HepG2 (cell line): ENCODE data around the gene CLEC16A. TPM values are rescaled to one million over a fixed set of nuclear protein-coding genes. Genes with fewer than 3 reads are reported as not detected.

Experiments
- CAMTA2 ChIP-seq: sonication (generic); formaldehyde crosslinking; IDR thresholded peaks from 2 replicates; pipeline ENCODE4 v1.4.0; 2020; ENCODE audit warnings: mild to moderate bottlenecking, missing genetic modification reagents, borderline replicate concordance
- CHCHD3 ChIP-seq: sonication (generic); formaldehyde crosslinking; IDR thresholded peaks from 2 replicates; pipeline ENCODE4 v1.8.0; 2022; ENCODE audit warnings: mild to moderate bottlenecking, missing genetic modification reagents, moderate library complexity
- ELF1 ChIP-seq: sonication (generic); formaldehyde crosslinking; IDR thresholded peaks from 2 replicates; pipeline ENCODE4 v1.4.0; 2020; ENCODE audit warnings: missing genetic modification reagents
- GPN1 ChIP-seq: sonication (generic); formaldehyde crosslinking; IDR thresholded peaks from 2 replicates; pipeline ENCODE4 v1.5.1; 2020; ENCODE audit warnings: missing genetic modification reagents, borderline replicate concordance
- GTF3A ChIP-seq: sonication (generic); formaldehyde crosslinking; conservative IDR thresholded peaks from 2 replicates; pipeline ENCODE4 v1.4.0; 2020; ENCODE audit warnings: mild to moderate bottlenecking, missing genetic modification reagents
- HES4 ChIP-seq: sonication (generic); formaldehyde crosslinking; IDR thresholded peaks from 2 replicates; pipeline ENCODE4 v1.9.0; 2021; ENCODE audit warnings: mild to moderate bottlenecking, missing genetic modification reagents, borderline replicate concordance
- HNF4A ChIP-seq: sonication (generic); formaldehyde crosslinking; IDR thresholded peaks from 2 replicates; pipeline ENCODE4 v1.4.0; 2020; ENCODE audit warnings: missing genetic modification reagents
- HOXA5 ChIP-seq: sonication (generic); formaldehyde crosslinking; IDR thresholded peaks from 2 replicates; pipeline ENCODE4 v1.4.0; 2020; ENCODE audit warnings: missing genetic modification reagents
- MED1 ChIP-seq: sonication (generic); formaldehyde crosslinking; IDR thresholded peaks from 2 replicates; pipeline ENCODE4 v1.4.0; 2020; ENCODE audit warnings: missing genetic modification reagents
- PAF1 ChIP-seq: IDR thresholded peaks from 2 replicates; pipeline ENCODE4 v1.6.1; 2016; ENCODE audit warnings: missing genetic modification reagents, missing compliant biosample characterization
- RBM39 ChIP-seq: fragments of 200-400 bp; formaldehyde crosslinking; IDR thresholded peaks from one replicate; pipeline ENCODE4 v1.6.1; 2018; ENCODE audit warnings: antibody characterized with exemption, mild to moderate bottlenecking, low read depth, low read length; ENCODE audit not compliant: poor library complexity, severe bottlenecking
- SMAD1 ChIP-seq: sonication (generic); formaldehyde crosslinking; IDR thresholded peaks from 2 replicates; pipeline ENCODE4 v1.4.0; 2020; ENCODE audit warnings: missing genetic modification reagents, low read depth, mild to moderate bottlenecking, borderline replicate concordance
- SNAI1 ChIP-seq: sonication (generic); formaldehyde crosslinking; IDR thresholded peaks from 2 replicates; pipeline ENCODE4 v1.5.0; 2020; ENCODE audit warnings: mild to moderate bottlenecking, missing genetic modification reagents, borderline replicate concordance
- SP4 ChIP-seq: sonication (generic); formaldehyde crosslinking; IDR thresholded peaks from 2 replicates; pipeline ENCODE4 v1.8.1; 2023; ENCODE audit warnings: mild to moderate bottlenecking, missing genetic modification reagents
- ZFP41 ChIP-seq: sonication (generic); formaldehyde crosslinking; IDR thresholded peaks from 2 replicates; pipeline ENCODE4 v1.4.0; 2020; ENCODE audit warnings: mild to moderate bottlenecking, missing genetic modification reagents, borderline replicate concordance
- ZNF232 ChIP-seq: sonication (generic); formaldehyde crosslinking; IDR thresholded peaks from 2 replicates; pipeline ENCODE4 v1.4.0; 2020; ENCODE audit warnings: missing genetic modification reagents, borderline replicate concordance
- ZNF775 ChIP-seq: sonication (generic); formaldehyde crosslinking; IDR thresholded peaks from 2 replicates; pipeline ENCODE4 v1.4.0; 2020; ENCODE audit warnings: missing genetic modification reagents, mild to moderate bottlenecking, moderate library complexity, borderline replicate concordance
- polyA plus RNA-seq, 8 experiments: library from polyadenylated mRNA; depleted of rRNA in 3 of 8; stranded (reverse) in 7 of 8; unstranded in 1 of 8; fragments of >200 nt; fragmentation: Illumina TruSeq in 4 of 8; extraction: Trizol in 4 of 8; gene quantifications; 2 replicates each; pipeline versions ENCODE4 v1.2.1 to v1.2.3, GENCODE V29; 2011 to 2016; ENCODE audit warnings: low read depth in 4 of 8, missing spikeins in 1 of 8, mixed read lengths in 1 of 8; ENCODE audit not compliant: insufficient read depth in 1 of 8
- total RNA-seq, 5 experiments: library from RNA; depleted of rRNA; stranded (reverse); fragments of >200 nt; fragmentation: Illumina TruSeq; extraction: Trizol; gene quantifications; 2 replicates each; pipeline ENCODE4 v1.2.3, GENCODE V29; 2016; ENCODE audit warnings: low read depth in 1 of 5
- TF ChIP-seq, protein P1 (sequence below): sonication (generic); formaldehyde crosslinking; IDR thresholded peaks from 2 replicates; pipeline ENCODE4 v1.4.0; 2020; ENCODE audit warnings: mild to moderate bottlenecking, missing genetic modification reagents
- TF ChIP-seq, protein P2 (sequence below): sonication (generic); formaldehyde crosslinking; IDR thresholded peaks from 2 replicates; pipeline ENCODE4 v1.8.0; 2022; ENCODE audit warnings: mild to moderate bottlenecking, missing genetic modification reagents
- TF ChIP-seq, protein P3 (sequence below): sonication (generic); formaldehyde crosslinking; IDR thresholded peaks from 2 replicates; pipeline ENCODE4 v1.4.0; 2020; ENCODE audit warnings: mild to moderate bottlenecking, missing genetic modification reagents
- TF ChIP-seq, protein P4 (sequence below): sonication (generic); formaldehyde crosslinking; IDR thresholded peaks from 2 replicates; pipeline ENCODE4 v1.9.0; 2021; ENCODE audit warnings: missing genetic modification reagents, borderline replicate concordance

CLEC16A gene
- total and polyA plus RNA-seq, 2 of the 13 experiments (the other 11 are each of a cell fraction or from before 2014, with no cell fraction given): 8.5 to 10.3 TPM

DNA sequence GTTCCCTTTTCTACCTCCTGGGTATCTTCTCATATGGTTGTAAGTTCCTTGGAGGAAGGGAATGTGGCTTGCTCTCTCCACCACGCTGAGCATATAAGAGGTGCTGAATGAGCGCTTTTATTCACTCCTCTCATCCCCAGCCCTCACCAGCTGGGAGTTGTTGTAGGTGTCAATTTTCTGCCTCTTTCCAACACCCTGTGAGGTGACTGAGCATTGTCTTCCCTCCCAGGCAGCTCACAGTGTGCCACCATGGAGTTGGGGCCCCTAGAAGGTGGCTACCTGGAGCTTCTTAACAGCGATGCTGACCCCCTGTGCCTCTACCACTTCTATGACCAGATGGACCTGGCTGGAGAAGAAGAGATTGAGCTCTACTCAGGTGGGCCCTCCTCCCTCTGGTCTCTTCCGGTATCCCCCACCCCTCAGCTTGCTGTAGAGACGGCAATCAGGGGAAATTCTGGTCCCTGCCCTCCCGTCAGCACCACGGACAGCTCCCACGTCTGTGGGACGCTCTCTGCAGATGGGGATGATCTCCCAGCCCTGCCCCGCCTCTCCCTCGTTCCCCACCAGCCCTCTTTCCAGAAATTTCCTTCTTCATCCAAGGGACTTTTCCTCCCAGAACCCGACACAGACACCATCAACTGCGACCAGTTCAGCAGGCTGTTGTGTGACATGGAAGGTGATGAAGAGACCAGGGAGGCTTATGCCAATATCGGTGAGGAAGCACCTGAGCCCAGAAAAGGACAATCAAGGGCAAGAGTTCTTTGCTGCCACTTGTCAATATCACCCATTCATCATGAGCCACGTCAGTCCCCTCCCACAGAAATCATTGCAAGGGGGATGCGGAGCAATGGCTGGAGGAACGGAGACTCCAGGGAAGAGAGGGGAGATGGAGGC, 49.1 kb upstream of the CLEC16A start (continued):
- TF ChIP-seq, protein P1, sequence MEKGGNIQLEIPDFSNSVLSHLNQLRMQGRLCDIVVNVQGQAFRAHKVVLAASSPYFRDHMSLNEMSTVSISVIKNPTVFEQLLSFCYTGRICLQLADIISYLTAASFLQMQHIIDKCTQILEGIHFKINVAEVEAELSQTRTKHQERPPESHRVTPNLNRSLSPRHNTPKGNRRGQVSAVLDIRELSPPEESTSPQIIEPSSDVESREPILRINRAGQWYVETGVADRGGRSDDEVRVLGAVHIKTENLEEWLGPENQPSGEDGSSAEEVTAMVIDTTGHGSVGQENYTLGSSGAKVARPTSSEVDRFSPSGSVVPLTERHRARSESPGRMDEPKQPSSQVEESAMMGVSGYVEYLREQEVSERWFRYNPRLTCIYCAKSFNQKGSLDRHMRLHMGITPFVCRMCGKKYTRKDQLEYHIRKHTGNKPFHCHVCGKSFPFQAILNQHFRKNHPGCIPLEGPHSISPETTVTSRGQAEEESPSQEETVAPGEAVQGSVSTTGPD (CRISPR knock-in tag): no peak
- TF ChIP-seq SNAI1 (CRISPR knock-in tag) (peak; percentile 73; the same call in 1 of the 2 replicates), ELF1 (CRISPR knock-in tag) (0 out of 2 replicates have a peak, but pooled peaks have one; percentile 24), HNF4A (CRISPR knock-in tag) (no peak), RBM39 (no peak), ZNF232 (CRISPR knock-in tag) (peak; percentile 98), ZFP41 (peak; percentile 83; the same call in 1 of the 2 replicates), MED1 (peak; percentile 54; the same call in 1 of the 2 replicates), ZNF775 (CRISPR knock-in tag) (no peak), SMAD1 (peak; percentile 77; the same call in 1 of the 2 replicates), CAMTA2 (CRISPR knock-in tag) (peak; percentile 95; the same call in 1 of the 2 replicates), SP4 (CRISPR knock-in tag) (peak; percentile 55; the same call in 1 of the 2 replicates), HOXA5 (CRISPR knock-in tag) (peak; percentile 98), PAF1 (no peak), GTF3A (CRISPR knock-in tag) (no peak), CHCHD3 (peak; percentile 81; the same call in 1 of the 2 replicates), HES4 (CRISPR knock-in tag) (peak; percentile 98), GPN1 (CRISPR knock-in tag) (peak; percentile 85; the same call in 1 of the 2 replicates)
- TF ChIP-seq, protein P2, sequence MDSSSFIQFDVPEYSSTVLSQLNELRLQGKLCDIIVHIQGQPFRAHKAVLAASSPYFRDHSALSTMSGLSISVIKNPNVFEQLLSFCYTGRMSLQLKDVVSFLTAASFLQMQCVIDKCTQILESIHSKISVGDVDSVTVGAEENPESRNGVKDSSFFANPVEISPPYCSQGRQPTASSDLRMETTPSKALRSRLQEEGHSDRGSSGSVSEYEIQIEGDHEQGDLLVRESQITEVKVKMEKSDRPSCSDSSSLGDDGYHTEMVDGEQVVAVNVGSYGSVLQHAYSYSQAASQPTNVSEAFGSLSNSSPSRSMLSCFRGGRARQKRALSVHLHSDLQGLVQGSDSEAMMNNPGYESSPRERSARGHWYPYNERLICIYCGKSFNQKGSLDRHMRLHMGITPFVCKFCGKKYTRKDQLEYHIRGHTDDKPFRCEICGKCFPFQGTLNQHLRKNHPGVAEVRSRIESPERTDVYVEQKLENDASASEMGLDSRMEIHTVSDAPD (CRISPR knock-in tag): no peak
- TF ChIP-seq, protein P3, sequence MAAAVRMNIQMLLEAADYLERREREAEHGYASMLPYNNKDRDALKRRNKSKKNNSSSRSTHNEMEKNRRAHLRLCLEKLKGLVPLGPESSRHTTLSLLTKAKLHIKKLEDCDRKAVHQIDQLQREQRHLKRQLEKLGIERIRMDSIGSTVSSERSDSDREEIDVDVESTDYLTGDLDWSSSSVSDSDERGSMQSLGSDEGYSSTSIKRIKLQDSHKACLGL (CRISPR knock-in tag): peak; percentile 63; the same call in 1 of the 2 replicates
- TF ChIP-seq, protein P4, sequence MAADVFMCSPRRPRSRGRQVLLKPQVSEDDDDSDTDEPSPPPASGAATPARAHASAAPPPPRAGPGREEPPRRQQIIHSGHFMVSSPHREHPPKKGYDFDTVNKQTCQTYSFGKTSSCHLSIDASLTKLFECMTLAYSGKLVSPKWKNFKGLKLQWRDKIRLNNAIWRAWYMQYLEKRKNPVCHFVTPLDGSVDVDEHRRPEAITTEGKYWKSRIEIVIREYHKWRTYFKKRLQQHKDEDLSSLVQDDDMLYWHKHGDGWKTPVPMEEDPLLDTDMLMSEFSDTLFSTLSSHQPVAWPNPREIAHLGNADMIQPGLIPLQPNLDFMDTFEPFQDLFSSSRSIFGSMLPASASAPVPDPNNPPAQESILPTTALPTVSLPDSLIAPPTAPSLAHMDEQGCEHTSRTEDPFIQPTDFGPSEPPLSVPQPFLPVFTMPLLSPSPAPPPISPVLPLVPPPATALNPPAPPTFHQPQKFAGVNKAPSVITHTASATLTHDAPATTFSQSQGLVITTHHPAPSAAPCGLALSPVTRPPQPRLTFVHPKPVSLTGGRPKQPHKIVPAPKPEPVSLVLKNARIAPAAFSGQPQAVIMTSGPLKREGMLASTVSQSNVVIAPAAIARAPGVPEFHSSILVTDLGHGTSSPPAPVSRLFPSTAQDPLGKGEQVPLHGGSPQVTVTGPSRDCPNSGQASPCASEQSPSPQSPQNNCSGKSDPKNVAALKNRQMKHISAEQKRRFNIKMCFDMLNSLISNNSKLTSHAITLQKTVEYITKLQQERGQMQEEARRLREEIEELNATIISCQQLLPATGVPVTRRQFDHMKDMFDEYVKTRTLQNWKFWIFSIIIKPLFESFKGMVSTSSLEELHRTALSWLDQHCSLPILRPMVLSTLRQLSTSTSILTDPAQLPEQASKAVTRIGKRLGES (CRISPR knock-in tag): peak; percentile 85
